GM23338 (cell line): ENCODE data around the gene CACNG1. TPM values are rescaled to one million over a fixed set of nuclear protein-coding genes. Genes with fewer than 3 reads are reported as not detected.

Experiments used
- ETS1 ChIP-seq: IDR thresholded peaks from 2 replicates; pipeline ENCODE4 v1.6.1; 2016; ENCODE audit warnings: antibody characterized with exemption
- EZH2 ChIP-seq: fragments of 200-600 bp; sonication (generic); IDR thresholded peaks from one replicate; pipeline ENCODE4 v1.8.0; 2017; ENCODE audit warnings: antibody characterized with exemption, mild to moderate bottlenecking, low read depth; ENCODE audit not compliant: unreplicated experiment
- POLR2AphosphoS5 ChIP-seq: IDR thresholded peaks from 2 replicates; pipeline ENCODE4 v1.6.1; 2016; ENCODE audit warnings: antibody characterized with exemption, low read depth
- REST ChIP-seq: IDR thresholded peaks from one replicate; pipeline ENCODE4 v1.6.1; 2018; ENCODE audit warnings: antibody characterized with exemption; ENCODE audit not compliant: unreplicated experiment
- ZNF331 ChIP-seq: fragments of 250-450 bp; sonication (Bioruptor Pico); IDR thresholded peaks from 2 replicates; pipeline ENCODE4 v1.5.0; 2020; ENCODE audit warnings: low read depth, mild to moderate bottlenecking, moderate library complexity
- ZNF462 ChIP-seq: fragments of 250-450 bp; sonication (Bioruptor Pico); IDR thresholded peaks from 2 replicates; pipeline ENCODE4 v1.5.0; 2020; ENCODE audit warnings: mild to moderate bottlenecking, moderate library complexity
- polyA plus RNA-seq: library from polyadenylated mRNA; unstranded; fragments of >200 nt; fragmentation: Nextera tagmentation; extraction: Ambion mirVana; gene quantifications from 2 replicates; pipeline ENCODE4 v1.2.1, GENCODE V29; 2016
- total RNA-seq: library from RNA; depleted of rRNA; stranded (reverse); fragments of >200 nt; shearing (Covaris generic); gene quantifications from 2 replicates; pipeline ENCODE4 v1.2.3, GENCODE V29; 2014

CACNG1 gene
- total and polyA plus RNA-seq, 2 experiments from 2014 or later, result not detected

- TF ChIP-seq ZNF462 (CRISPR knock-in tag), result no peak
- TF ChIP-seq EZH2, result no peak
- TF ChIP-seq ETS1, result no peak
- TF ChIP-seq POLR2AphosphoS5, result no peak
- TF ChIP-seq REST, result no peak
- TF ChIP-seq ZNF331 (CRISPR knock-in tag), result no peak
Measured at GRCh38 chr17:67078292-67078691, 33.9 kb downstream of the CACNG1 start (continued).
